MM.1S (cell line): ENCODE data around the gene SYTL5.

Source experiments
- EZH2 ChIP-seq: fragments of 300-600 bp; sonication (generic); optimal IDR thresholded peaks from 2 replicates; pipeline ENCODE3; 2017; ENCODE audit warnings: low read depth, mild to moderate bottlenecking, antibody characterized with exemption, low read length, mixed read lengths
- EZH2phosphoT487 ChIP-seq: fragments of 300-600 bp; sonication (generic); IDR thresholded peaks from 2 replicates; pipeline ENCODE4 v1.6.1; 2018; ENCODE audit warnings: antibody characterized with exemption, low read length
- TF ChIP-seq, protein P1 (sequence below): fragments of 300-600 bp; sonication (generic); IDR thresholded peaks from 2 replicates; pipeline ENCODE4 v1.5.1; 2016; ENCODE audit warnings: antibody characterized with exemption, low read length, mixed read lengths

- TF ChIP-seq, protein P1, sequence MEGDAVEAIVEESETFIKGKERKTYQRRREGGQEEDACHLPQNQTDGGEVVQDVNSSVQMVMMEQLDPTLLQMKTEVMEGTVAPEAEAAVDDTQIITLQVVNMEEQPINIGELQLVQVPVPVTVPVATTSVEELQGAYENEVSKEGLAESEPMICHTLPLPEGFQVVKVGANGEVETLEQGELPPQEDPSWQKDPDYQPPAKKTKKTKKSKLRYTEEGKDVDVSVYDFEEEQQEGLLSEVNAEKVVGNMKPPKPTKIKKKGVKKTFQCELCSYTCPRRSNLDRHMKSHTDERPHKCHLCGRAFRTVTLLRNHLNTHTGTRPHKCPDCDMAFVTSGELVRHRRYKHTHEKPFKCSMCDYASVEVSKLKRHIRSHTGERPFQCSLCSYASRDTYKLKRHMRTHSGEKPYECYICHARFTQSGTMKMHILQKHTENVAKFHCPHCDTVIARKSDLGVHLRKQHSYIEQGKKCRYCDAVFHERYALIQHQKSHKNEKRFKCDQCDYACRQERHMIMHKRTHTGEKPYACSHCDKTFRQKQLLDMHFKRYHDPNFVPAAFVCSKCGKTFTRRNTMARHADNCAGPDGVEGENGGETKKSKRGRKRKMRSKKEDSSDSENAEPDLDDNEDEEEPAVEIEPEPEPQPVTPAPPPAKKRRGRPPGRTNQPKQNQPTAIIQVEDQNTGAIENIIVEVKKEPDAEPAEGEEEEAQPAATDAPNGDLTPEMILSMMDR = no peak
- TF ChIP-seq EZH2 = no peak
- no peak for TF ChIP-seq EZH2phosphoT487
Observed at GRCh38 chrX:38150993-38151392, 144.6 kb downstream of the SYTL5 start.
